Raji (cell line): Measurements from ENCODE around the gene OSBPL5.

ENCODE experiments used
- POLR2A ChIP-seq: IDR thresholded peaks from 2 replicates; pipeline ENCODE4 v1.6.1; 2011; ENCODE audit warnings: low read depth, low read length, control low read depth; ENCODE audit not compliant: insufficient read depth

OSBPL5 gene

GRCh38 chr11:3143136-3143880, 21.8 kb downstream of the OSBPL5 start:
- TF ChIP-seq POLR2A, result no peak

- no peak for TF ChIP-seq POLR2A
Observed at GRCh38 chr11:3140291-3140603, 24.9 kb downstream of the OSBPL5 start.

GRCh38 chr11:3139481-3140290, 25.4 kb downstream of the OSBPL5 start:
- TF ChIP-seq POLR2A, result no peak

GRCh38 chr11:3139086-3139440, 26.0 kb downstream of the OSBPL5 start:
- no peak for TF ChIP-seq POLR2A

- TF ChIP-seq POLR2A, result no peak
Observed at GRCh38 chr11:3138178-3139085, 26.7 kb downstream of the OSBPL5 start.

- no peak for TF ChIP-seq POLR2A
Observed at GRCh38 chr11:3137486-3138177, 27.5 kb downstream of the OSBPL5 start.

GRCh38 chr11:3136546-3137455, 28.3 kb downstream of the OSBPL5 start:
- TF ChIP-seq POLR2A, result no peak

GRCh38 chr11:3135481-3136440, 29.3 kb downstream of the OSBPL5 start:
- no peak for TF ChIP-seq POLR2A

GRCh38 chr11:3134651-3135480, 30.2 kb downstream of the OSBPL5 start:
- TF ChIP-seq POLR2A, result no peak

GRCh38 chr11:3134218-3134621, 30.9 kb downstream of the OSBPL5 start:
- no peak for TF ChIP-seq POLR2A

- TF ChIP-seq POLR2A, result no peak
Observed at GRCh38 chr11:3133261-3134217, 31.6 kb downstream of the OSBPL5 start.
